Stimulated activated CD4-positive, alpha-beta T cell treated with anti-CD3 and anti-CD28 coated beads, Interleukin-4, amount 100 ng/mL, for 48 hours (primary cell): Measurements from ENCODE around the gene CYP27A1.

Experiments
- DNase-seq, 2 donors: peaks; one replicate each; pipeline ENCODE4 v3.0.0-alpha.2; 2020; ENCODE audit warnings: low read depth in 2 of 2

CYP27A1 gene

DNA sequence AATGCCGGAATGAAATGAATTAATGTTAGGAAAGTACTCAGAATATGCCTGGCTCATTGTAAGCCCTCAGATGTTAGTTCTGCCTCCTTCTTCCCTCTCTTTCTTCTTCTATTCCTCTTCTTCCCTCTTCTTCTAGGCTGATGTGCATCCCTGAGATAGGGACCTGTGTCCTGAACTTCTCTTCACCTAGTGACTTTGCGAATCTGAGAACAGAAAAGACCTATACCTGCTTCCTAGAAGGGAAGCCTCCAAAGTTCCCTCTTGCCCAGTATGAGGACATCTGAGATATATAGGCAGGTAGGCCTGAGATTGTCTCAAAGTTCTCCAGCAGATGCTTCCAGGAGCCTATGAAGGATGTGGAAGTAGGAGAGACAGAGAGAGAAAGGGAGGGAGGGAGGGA lies 8.1 kb upstream of the CYP27A1 start:
- DNase-seq, result no peak

DNA sequence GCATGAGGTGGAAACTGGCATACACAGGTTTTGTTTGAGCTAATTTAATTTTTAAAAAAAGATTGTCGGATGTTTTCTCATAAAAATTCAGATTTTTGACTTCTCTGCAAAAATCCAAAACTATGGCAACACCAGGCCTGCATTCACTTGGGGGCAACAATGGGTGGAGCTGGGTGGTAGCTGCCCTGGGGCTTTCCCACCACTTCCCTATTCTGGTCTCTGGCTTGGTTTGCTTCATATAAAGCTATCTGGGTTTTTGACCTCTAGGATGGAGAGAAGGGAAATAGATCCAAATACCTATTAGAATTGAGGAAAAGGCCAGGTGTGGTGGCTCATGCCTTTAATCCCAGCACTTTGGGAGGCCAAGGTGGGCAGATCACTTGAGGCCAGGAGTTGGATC lies 5.5 kb upstream of the CYP27A1 start:
- no peak for DNase-seq

DNA sequence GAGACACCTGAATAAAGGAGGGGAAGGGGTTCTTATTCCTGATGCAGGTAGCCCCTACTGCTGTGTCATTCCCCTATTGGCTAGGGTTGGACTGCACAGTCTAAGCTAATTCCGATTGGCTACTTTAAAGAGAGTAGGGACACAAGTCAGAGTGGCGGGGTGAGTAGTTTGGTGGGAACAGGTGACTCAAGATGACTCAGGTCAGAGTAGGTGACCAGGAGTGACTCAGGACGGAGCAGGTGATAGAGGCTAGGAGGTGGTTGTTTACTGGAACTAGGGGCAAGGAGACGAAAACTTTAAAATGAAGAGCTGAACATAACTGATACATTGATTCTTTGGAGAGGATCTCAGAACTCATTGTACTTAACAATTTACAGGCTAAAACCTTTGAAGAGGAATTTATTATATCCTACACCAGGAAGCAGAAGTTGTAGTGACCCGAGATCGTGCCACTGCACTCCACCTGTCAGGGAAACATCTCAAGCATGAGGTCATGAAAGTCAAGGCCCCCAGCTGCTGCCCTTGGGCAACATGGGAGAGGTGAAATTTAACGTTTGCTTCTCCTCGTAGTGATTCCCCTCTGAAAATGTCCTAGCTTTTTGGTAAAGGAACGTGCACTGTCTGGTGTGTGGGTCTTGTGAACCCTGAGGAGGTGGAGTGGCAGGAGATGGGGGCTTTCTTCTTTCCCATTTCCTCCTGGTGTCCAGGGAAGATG lies 4.5 kb upstream of the CYP27A1 start:
- no peak for DNase-seq

DNA sequence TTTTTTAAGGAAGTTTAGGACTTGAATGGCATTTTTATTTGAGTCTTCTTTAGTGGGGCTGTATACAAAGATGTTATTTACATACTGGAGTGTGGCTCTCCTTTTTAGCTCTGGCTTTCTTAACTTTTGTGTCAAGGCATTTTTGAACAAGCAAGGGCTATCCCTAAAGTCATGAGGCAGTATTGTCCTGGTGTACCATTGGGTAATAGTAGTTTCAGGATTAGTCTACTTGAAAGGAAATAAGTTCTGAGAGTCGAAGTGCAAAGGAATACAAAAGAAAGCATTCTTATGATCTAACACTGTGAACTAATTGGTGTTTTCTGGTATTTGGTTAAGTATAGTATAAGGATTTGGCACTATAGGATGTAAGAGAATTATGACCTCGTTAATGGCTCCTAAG lies 1.9 kb upstream of the CYP27A1 start:
- no peak for DNase-seq

DNA sequence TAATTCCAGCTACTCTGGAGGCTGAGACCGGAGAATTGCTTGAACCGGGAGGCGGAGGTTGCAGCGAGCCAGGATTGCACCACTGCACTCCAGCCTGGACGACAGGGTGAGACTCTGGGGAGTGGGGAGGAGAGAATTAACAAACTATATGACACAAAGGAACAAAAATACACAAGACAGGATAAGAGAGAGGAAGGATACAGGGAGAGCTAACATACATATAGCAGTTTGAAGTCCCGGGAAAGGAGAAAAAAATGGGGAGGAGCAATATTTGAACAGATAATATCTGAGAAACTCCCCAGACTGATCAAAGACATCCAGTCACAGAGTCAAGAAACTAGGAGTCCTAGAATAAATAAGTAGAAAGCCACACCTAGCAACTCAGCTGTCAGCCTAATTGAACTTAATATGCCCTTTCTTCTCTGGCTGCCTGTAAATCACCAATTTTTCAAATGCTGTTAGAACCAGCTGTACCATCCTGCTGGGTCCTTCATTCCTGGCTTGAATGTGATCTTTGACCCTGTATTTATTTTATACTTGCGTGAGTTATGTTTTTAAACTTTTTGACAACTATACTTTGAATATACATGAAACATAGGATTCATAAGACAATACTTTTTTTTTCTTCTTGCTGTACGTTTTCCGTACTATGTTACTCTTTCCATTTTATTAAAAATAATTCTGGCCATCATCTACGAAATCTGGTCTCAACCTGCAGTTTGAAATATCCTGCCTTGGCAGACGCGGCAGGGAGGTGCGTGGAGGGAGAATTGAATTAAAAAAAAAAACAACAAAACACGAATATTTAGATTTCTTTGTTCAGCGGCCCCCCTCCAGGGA lies 876 bp upstream of the CYP27A1 start:
- DNase-seq, result no peak

DNA sequence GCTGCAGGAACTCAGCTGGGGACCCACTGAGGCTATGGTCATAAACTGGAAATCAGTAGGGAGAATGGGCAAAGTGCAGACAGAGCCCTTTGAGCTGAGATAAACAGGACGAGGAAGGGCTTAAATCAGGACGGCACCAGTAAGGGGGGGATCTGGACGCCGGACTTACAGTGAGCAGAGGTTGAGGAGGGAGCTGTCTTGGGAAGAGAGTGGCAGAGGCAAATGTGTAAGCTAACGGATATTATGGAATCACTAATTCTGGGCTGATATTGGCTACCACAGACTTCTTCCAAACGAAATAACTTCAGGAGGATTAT lies 539 bp downstream of the CYP27A1 start:
- DNase-seq, result no peak

DNA sequence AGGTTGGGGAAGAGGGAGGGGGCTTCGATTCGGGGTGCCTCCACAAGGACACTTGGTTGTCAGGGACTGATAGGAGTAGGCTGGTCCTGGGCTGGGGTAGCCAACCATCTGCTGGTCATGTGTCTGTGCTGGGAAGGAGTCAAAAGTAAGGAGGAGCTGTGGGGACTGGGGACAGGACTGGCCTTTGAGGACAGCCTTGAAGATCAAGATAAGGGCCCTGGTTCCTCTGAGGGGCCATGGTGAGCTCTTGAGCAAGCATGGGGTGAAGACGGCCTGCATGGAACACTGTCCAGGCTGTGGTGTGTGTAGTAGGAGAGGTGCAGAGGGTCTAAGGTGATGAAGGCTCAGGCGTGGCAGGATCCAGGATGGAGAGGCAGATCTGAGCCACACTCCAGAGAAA lies 1.7 kb downstream of the CYP27A1 start:
- no peak for DNase-seq

DNA sequence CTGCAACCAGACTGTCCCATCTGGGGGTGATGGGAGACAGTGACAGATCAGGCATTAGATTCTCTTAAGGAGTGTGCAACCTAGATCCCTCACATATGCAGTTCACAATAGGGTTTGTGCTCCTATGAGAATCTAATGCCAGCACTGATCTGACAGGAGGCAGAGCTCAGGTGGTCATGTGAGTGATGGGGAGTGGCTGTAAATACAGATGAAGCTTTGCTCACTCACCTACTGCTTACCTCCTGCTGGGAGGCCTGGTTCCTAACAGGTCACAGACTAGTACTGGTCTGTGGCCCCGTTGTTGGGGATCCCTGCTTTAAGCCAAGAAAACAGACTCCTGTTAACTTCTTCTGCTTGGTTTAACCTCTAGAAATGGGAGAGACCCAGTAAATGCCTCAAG lies 3.2 kb downstream of the CYP27A1 start:
- no peak for DNase-seq

DNA sequence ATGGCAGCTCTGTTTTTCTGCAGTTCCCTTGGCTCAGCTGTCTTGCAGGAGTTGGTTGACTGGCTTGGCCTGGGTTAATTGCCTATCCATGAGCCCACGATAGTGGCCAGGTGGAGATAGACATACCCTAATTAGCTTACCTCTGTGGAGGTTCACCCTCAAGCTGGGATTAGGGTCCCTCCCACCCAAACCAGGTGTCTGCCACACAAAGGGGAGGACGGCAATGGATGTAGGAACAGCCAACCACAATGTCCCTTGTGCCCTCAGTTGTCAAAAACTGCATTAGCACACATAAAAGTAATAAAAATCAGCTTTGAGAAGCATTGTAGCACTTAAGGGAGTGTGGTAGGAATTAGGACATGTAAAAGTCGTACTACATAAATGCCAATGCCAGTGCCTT lies 4.2 kb downstream of the CYP27A1 start:
- no peak for DNase-seq

DNA sequence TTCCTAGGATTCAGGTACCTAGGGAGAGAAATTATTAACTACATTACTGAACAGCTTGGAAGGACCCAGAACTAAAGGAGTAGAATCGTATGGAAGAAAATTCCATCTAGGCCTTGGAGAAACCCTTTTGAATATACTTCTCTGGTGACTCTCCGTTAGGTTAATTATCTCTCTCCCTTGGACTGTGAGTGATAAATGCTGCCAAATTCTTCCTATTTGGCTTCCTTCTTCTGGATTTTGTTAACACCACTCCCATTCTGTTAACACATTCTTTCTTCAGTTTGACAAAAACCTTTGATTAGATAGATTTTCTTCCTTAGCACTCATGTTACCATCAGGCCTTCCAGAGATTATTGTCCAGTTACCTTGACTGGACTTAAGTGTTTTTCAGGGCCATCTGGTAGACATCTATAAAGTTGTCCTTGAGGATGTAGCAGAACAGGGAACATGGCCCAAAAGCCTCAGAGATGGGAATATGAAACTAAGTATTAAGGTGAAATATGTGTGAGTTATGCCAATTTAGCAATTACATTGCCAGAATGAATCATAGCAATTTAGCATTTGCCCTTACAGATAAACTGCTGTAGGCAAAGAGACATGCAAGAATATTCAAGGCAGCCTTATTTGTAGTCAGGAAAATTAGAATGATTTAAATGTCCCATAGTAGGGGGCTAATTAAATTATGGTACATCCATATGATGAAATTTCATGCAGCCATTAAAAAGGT lies 6.7 kb downstream of the CYP27A1 start:
- DNase-seq, result no peak

DNA sequence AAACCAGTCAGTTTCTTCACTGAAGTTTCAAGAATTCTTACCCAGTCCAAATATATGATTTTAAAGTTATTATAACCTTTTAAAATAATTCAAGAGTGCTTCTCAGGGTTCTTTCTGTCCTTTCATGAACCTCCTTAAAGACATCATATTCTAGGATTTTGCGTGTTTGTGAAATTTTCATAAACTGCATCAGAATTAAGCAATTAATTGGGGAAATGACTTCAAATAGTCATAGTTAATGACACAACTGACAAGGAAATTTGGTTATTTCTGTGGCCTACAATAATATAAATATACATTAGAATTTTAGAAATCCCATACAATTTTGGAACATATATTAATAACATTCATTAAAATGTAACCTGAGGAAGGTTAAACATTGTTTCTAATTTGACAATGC lies 10.5 kb downstream of the CYP27A1 start:
- no peak for DNase-seq

DNA sequence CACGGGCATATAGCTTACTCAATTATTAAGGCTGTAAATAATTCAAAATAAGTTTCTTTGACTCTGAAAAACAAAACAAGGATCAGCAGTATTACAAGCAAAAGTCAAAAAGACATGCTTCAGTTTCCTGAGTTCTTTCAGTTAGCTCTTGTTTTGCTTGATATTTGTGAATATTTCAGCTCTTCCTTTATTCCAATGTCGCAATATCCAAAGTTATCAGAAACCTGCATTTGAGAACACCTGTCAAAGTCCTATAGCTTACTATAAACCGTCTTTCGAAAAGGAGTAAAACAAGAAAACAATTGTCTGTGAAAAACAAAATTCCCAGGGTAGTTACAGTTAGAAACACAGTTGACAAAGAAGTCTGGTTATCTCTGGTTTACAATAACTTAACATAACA lies 14.7 kb downstream of the CYP27A1 start:
- no peak for DNase-seq

DNA sequence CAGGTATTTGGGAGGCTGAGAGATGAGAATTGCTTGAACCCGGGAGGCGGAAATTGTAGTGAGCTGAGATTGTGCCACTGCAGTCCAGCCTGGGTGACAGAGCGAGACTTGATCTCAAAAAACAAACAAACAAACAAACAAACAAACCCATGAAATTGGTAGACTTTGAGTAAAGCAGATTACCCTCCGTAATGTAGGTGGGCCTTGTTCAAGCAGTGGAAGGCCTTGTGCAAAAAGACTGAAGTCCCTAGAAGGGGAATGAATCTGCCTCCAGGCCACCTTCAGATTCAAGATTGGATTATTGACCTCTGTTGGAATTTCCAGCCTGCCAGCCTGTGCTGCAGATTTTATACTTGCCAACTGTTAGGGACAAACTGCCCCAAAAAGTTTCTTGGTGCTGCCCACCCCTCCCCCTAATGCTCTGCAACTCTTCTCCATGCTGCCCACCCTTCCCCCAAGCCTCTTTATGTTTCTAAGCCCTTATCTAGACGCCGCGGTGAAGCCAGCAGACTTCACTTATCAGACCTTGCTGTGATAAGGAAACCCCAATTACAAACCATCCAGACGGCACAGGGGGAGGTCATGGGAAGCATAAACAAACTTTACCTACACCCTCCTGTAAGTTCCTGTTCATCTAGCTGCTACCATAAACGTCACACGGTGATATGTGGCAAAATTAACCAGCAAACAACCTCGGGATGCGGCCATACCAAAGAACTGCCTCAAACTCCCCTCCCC lies 17.0 kb downstream of the CYP27A1 start:
- DNase-seq, result no peak

DNA sequence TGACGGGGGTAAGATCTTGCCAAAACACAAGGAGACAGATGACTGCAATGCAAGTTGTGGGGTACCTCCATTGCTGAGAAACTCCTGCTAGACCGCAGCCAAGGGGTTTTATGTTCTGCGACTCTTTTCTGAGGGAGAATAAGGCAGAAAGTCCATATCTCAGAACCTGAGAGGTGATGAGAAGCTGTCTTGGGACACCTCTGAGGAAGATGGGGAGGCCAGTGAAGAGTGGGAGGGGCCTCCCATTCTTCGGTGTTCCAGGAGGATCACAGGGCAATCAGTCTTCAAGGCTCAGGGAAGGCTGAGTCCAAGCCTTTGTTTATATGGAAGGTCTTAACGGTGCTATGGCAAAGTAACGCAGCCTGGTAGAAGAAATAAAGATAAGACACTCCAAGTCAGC lies 18.0 kb downstream of the CYP27A1 start:
- DNase-seq, result no peak

DNA sequence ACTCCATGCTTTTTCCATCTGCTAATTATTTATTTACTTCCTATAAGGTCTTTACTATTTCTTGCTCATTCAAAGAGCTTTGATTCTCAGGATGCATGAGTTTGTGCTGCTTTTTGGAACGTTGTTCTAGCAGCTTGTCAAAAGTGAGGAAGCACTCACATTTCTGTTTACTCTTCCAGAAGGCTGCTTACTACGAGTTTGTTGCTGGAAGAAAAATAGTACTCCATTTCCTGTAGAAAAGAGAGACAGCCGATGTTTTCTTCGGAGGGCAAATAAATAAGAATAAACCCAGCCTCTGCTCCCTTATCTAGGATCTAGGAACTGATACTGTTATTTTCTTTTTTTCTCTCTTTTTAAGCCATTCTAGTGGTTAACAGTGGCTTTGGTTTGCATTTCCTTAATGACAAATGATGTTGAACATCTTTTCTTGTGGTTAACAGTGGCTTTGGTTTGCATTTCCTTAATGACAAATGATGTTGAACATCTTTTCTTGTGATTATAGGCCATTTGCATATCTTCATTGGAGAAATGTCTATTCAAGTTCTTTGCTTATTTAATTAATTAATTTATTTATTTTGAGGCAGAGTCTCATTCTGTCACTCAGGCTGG lies 20.5 kb downstream of the CYP27A1 start:
- no peak for DNase-seq

DNA sequence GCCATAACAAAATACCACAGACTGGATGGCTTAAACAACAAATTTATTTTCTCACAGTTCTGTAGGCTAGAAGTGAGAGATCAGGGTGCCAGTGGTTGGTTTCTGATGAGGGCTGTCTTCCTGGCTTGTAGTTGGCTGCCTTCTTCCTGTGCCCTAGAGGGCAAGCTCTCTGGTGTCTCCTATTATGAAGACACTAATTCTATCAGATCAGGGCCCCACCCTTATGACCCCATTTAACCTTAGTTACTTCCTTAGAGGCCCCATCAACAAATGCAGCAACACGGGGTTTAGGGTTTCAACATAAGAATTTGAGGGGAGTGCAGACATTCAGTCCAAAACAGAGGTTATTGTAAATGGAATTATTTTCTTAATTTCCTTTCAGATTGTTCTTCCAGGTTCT lies 22.9 kb downstream of the CYP27A1 start:
- no peak for DNase-seq

DNA sequence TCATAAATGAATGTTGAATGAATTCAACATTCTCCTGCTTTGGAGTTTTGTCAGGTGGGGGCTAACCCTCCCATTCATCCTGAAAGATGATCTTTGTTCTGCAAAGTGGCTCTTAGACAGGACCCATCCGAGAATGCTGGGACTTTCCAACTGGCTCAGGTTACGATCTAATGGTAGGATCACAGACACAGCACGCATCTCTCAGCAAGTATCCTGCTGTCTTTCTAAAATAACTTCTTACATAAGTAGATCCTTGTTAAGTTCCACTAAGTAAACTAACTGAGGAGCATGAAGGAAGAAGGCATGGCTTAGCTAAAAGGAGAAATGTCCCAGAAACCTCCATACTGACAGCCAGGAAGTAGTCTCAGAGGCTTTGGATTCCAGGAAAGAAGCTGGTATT lies 23.7 kb downstream of the CYP27A1 start:
- no peak for DNase-seq

DNA sequence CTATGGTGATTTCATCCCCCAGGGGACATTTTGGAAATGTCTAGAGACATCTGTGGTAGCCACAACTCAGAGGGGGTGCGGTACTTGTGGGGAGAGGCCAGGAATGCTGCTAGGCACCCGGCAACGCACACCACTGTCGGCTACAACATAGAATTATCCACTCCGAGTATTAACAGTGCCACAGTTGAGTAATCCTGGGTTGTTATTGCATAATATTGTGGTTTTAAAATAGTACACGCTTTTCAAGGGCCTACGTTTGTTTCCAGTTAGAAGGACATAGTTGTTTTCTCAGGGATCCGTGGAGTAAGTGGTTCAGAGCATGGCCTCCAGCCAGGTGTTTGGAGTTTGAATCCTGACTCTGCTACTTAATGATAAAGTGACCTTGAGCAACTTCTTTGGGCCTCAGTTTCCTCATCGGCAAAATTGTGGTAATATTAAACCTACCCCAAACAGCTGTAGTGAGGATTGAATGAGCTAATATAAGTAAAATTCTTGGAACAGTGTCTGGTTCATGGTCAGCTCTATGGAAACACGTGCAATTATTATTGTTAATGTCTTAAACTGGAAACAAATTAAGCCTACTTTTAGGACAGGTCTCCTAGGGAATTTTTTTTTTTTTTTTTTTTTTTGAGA lies 24.5 kb downstream of the CYP27A1 start:
- no peak for DNase-seq

DNA sequence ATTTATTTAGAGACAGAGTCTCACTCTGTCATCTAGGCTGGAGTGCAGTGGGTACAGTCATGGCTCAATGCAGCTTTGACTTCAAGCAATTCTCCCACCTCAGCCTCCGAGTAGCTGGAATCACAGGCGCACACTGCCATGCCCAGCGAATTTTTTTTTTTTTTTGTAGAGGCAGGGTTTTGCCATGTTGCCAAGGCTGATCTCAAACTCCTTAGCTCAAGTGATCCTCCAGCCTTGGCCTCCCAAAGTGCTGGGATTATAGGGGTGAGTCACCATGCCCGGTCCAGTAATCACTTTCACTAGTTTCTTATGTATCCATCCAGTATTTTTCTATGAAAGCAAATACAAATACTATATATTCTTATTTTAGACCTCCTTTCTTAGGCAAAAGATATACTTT lies 25.7 kb downstream of the CYP27A1 start:
- DNase-seq, result no peak

DNA sequence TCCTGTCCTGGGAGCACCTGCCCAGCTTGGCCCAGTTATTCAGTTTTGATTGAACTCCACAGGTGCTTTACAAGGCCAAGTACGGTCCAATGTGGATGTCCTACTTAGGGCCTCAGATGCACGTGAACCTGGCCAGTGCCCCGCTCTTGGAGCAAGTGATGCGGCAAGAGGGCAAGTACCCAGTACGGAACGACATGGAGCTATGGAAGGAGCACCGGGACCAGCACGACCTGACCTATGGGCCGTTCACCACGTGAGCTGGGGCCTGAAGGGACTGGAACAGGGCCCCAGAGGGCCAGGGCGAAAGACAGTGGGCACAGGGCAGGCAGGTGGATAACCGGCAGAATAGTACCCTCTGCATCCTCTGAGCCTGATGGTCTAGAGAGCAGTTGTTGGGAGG lies 27.6 kb downstream of the CYP27A1 start:
- DNase-seq, result no peak

DNA sequence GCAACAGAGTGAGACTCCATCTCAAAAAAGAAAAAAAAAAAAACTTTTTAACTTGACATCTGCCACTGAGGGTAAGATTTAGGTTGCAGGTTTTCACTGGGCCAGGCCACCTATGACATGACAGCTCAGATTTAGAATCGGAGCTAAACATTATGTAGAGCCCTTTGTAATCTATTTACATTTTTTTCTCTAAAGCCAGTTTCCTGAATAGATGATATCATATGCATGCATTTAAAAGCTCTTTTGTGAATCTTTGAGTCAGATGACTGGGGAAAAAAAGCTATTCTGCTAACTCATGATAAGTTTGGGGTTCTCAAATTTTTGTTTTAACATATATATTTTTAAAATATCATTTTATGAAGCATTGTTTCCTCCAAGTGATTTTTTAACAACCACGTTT lies 28.3 kb downstream of the CYP27A1 start:
- DNase-seq, result no peak
